Erythroblast (primary cell): ENCODE data around the gene TIMM8B.
A peak's percentile ranks its signal among the peaks of the same experiment; 100 is the strongest.

Source experiments
- GATA1 ChIP-seq: IDR thresholded peaks from 2 replicates; pipeline ENCODE4 v1.6.1; 2011; ENCODE audit warnings: low read depth, mild to moderate bottlenecking, control low read depth, low read length, moderate library complexity
- POLR2A ChIP-seq: IDR thresholded peaks from 2 replicates; pipeline ENCODE4 v1.6.1; 2011; ENCODE audit warnings: mild to moderate bottlenecking, low read length

DNA sequence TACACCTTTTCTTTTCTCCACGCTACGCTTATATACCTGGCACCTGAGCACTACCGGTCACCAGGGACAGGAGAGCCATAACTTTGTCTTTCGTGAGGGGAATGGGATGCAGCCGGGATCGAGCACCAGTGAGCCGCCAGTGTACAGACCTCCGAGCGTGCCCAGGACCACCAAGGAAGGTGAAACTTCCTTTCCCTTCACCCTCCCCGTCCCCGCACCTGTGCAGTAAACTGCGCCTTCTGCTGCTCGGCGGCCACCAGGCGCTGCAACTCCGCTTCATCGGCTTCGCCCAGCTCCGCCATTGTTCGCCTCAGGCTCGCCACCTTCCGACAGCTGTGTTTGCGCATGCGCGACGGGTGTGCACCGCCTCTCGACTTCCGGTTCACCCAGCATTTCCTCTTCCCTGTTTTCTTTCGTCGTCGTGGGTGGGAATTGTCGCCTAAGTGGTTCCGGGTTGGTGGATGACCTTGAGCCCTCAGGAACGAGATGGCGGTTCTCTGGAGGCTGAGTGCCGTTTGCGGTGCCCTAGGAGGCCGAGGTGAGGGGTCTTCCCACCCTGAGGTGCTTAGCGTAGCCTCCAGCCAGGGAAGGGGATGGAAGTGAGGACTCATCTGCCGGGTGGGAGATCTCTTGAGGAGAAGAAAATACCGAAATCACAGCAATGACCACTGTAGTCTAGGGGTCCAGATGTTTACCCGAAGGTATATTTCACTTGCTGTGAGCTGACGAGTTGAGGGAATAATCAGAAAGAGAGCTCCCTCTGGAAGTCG, at the start of gene TIMM8B, which contains the start of gene SDHD:
- TF ChIP-seq POLR2A (peak; percentile 93), GATA1 (no peak)
